ENCODE results near the gene PLCD1. TPM values are rescaled to one million over a fixed set of nuclear protein-coding genes. Genes with fewer than 3 reads are reported as not detected.

PLCD1 gene
- total RNA-seq, 3 donors from 2014 or later, result 17.0 to 36.2 (median 23.4) TPM

DNA sequence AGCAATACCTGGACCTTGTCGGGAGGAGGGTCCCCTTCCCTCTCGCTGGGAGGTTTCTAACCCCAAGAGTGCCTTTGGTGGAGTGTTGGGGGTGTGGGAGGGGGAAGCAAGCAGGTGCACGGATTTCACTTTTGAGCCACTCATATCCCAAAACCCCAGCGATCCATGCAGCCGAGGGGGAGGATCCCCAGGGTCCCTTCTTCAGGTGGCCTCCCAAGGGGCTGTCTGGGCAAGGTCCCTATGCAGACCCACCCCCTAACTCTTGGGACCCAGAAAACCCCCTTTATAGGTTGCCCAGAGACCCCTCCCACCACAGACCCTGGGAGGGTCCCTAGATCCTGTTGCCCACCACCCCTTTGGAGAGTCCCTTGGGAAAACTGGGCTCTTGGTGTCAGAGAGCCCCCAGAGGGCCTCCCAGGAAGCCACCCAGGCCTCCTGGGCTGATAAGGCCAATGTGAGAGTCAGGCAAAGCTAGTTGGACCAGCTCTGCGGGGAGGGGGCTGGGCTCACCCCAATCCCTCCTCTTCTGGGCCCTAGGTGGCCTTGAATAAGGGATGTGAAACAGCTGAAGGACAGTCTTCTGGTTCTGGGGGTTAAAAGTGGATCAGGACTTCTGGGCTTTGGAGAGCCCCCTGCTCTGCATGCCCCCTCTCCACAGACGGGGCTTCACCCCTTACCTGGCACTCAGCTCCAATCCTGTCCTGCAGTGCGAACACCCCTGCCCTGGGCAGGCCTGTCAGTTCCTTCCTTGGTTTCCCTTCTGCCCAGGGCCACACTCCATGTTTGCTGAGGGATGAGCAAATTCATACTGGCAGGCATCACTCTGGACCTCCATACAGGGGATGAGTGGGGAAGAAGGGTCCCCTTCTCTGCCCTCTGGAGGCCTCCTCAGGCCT lies 932 bp upstream of the PLCD1 start:
- intact Hi-C loops (cut with DNase I; ENCODE audit: low total_unique reads), result no loop called here
- peaks cover 7 to 29% of the 10 kb centered on the region in 2 donors for H3K4me1 ChIP-seq
- no peak for TF ChIP-seq POLR2AphosphoS5 (IDR thresholded peaks at IDR 0.05)
- TF ChIP-seq, protein P1, sequence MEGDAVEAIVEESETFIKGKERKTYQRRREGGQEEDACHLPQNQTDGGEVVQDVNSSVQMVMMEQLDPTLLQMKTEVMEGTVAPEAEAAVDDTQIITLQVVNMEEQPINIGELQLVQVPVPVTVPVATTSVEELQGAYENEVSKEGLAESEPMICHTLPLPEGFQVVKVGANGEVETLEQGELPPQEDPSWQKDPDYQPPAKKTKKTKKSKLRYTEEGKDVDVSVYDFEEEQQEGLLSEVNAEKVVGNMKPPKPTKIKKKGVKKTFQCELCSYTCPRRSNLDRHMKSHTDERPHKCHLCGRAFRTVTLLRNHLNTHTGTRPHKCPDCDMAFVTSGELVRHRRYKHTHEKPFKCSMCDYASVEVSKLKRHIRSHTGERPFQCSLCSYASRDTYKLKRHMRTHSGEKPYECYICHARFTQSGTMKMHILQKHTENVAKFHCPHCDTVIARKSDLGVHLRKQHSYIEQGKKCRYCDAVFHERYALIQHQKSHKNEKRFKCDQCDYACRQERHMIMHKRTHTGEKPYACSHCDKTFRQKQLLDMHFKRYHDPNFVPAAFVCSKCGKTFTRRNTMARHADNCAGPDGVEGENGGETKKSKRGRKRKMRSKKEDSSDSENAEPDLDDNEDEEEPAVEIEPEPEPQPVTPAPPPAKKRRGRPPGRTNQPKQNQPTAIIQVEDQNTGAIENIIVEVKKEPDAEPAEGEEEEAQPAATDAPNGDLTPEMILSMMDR (IDR thresholded peaks at IDR 0.05), result no peak
- no peak for TF ChIP-seq POLR2A (IDR thresholded peaks at IDR 0.05)
- no peaks in the 10 kb centered on the region for H3K9me3 ChIP-seq
- H3K27me3 ChIP-seq, result no peaks in the 10 kb centered on the region
- peak overlapping the region; percentile 60 to 82 (median 73) for H3K4me3 ChIP-seq
- H3K27ac ChIP-seq, result peak overlapping the region; percentile 82 to 89
- no peaks in the 10 kb centered on the region for H3K36me3 ChIP-seq
- DNase-seq (ENCODE audit: low spot score in 2 of 2), result peak in 1 of 2 donors; percentile 43

DNA sequence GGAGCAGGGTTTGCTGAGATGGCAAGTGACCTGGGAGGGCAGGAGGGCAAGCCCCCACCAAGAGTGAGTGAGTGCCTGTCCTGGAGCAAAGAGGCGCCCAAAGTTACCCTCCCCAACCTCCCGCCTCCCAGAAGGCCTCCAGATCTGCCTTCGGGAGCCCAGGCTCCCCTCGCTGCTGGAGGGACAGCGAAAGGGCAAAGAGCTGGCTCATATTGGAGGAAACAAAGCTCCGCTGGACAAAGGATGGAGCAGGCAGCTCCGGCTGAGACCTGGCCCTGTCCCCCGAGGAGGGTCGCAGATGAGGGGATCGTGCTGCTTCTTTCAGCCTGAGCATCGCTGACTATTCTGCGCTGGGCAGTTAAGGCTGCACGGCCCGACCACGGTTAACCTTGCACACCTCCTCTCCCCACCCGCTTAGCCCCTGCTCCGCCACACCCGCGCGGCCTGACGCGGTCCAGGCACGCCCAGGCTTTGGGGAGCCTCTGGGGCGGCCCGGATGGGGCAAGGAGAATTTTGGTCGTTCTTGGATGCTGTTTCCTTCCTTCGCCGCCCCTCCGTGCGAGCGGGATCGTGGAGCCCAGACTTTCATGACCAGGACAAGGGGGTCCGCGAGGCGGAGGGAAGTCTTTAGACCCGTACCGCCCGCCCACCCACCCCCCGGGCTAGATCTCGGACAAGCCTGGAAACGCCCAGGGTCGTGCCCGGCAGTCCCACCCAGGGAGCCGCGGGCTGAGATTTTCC lies 651 bp downstream of the PLCD1 start:
- intact Hi-C loops (cut with DNase I; ENCODE audit: low total_unique reads), result no loop called here
- H3K27me3 ChIP-seq, result no peaks in the 10 kb centered on the region
- no peaks in the 10 kb centered on the region for H3K36me3 ChIP-seq
- TF ChIP-seq POLR2AphosphoS5 (IDR thresholded peaks at IDR 0.05), result no peak
- no peak for TF ChIP-seq POLR2A (IDR thresholded peaks at IDR 0.05)
- TF ChIP-seq, protein P1 (IDR thresholded peaks at IDR 0.05), result no peak
- peaks cover 8 to 30% of the 10 kb centered on the region in 2 donors for H3K4me1 ChIP-seq
- peak overlapping the region; percentile 82 to 89 for H3K27ac ChIP-seq
- peak overlapping the region; percentile 60 to 82 (median 73) for H3K4me3 ChIP-seq
- no peaks in the 10 kb centered on the region for H3K9me3 ChIP-seq
- peak in 1 of 2 donors; percentile 49 for DNase-seq (ENCODE audit: low spot score in 2 of 2)

DNA sequence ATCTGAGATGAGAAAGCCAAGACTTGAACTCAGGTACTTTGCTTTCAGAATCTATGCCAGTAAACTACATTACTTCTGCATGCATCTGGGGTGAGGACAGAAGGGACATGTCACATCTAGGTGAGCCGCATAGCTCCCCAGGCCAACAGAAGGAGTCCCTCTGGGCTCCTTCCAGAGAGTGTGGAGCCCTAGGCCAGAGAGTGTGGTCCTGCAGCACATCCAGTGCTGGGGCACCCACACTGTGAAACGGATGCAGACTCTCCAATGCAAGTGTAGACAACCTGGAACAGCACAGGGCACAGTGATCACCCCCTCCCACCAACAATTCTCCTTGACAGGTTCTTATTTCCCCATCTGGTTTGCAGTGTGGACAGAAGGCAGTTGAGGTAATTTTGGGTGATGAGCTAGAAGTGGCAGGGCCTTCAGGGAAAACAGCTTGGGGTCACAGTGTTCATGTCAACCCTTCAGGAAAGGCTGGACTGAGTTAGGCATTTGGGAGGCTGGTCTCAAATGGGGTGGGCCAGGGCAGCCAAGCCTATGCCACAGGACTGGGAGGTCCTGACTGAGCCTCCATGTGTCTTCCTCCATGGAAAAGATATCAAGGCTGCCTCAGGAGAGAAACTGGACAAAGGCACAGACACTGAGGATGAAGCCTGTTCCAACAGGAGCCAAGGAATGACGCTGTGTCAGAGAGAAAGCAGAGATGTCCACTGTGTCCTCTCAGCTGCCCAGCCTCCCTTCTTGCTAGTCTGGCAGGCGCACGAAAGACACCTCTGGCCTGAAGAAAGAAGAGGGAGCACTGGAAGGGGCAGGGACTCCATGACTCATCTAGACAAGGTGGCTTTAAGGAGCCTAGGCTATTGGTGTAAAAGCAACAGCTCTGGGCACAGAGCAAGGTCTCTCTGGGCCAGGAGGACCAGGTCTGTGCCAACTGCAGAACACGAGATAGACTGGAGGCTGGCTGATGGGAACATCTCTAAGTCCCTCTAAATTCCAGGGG lies 1.7 kb downstream of the PLCD1 start:
- Histone ChIP-seq H3K36me3 (no peaks in the 10 kb centered on the region), H3K27me3 (no peaks in the 10 kb centered on the region), H3K4me1 (peaks cover 12 to 30% of the 10 kb centered on the region in 2 donors), H3K27ac (peak overlapping the region; percentile 89 to 97), H3K4me3 (peak overlapping the region in 1 of 3 donors; percentile 60), H3K9me3 (no peaks in the 10 kb centered on the region)
- TF ChIP-seq POLR2AphosphoS5 (IDR thresholded peaks at IDR 0.05), result no peak
- TF ChIP-seq, protein P1 (IDR thresholded peaks at IDR 0.05), result no peak
- no peak for TF ChIP-seq POLR2A (IDR thresholded peaks at IDR 0.05)
- peak in 1 of 2 donors; percentile 53 for DNase-seq (ENCODE audit: low spot score in 2 of 2)
- intact Hi-C loops (cut with DNase I; ENCODE audit: low total_unique reads), result no loop called here

DNA sequence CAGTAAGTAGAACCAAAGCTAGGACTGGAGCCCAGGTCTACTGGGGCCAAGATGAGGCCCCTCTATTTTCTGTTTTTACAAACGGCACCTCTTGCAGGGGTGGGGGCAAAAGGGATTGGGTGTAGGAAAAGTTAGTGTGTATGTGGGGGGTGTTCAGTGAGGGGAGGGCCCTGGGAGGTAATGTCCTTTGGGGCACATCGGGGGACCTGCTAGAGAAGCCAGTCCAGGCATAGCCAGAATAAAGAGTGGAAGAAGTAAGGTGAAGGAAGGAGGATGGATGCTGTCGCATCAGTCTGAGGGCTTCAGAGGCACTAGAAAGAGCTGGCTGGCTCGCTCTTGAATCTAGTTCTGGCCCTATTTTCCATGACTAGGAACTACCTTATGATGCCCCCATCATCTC lies 2.6 kb downstream of the PLCD1 start:
- Histone ChIP-seq H3K36me3 (no peaks in the 10 kb centered on the region), H3K4me3 (no peak overlapping the region), H3K9me3 (no peaks in the 10 kb centered on the region), H3K27ac (peak overlapping the region; percentile 97 to 98), H3K4me1 (peaks cover 12 to 30% of the 10 kb centered on the region in 2 donors), H3K27me3 (no peaks in the 10 kb centered on the region)
- no peak for DNase-seq (ENCODE audit: low spot score in 2 of 2)
- intact Hi-C loops (cut with DNase I; ENCODE audit: low total_unique reads), result no loop called here
- TF ChIP-seq POLR2AphosphoS5 (IDR thresholded peaks at IDR 0.05) (no peak), POLR2A (IDR thresholded peaks at IDR 0.05) (no peak)
- TF ChIP-seq, protein P1 (IDR thresholded peaks at IDR 0.05), result no peak
